Cardiac muscle cell (in vitro differentiated cells and primary cell): Measurements from ENCODE around the gene TJP2. TPM values are rescaled to one million over a fixed set of nuclear protein-coding genes. Genes with fewer than 3 reads are reported as not detected.

Experiments used
- DNase-seq, 2 donors: peaks; one replicate each; pipeline versions ENCODE4 v3.0.0 to v3.0.0-alpha.2; 2010 to 2017; ENCODE audit warnings: low read depth in 1 of 2, low spot score in 1 of 2
- H3K27ac ChIP-seq: fragments of 200-600 bp; sonication (generic); 2 replicates; pipeline ENCODE4 v1.5.1; 2016
- H3K27me3 ChIP-seq: fragments of 200-600 bp; sonication (generic); 2 replicates; pipeline ENCODE4 v1.6.0; 2016; ENCODE audit warnings: control low read depth
- H3K36me3 ChIP-seq: fragments of 200-600 bp; sonication (generic); 2 replicates; pipeline ENCODE4 v1.5.1; 2016; ENCODE audit warnings: control low read depth
- H3K4me1 ChIP-seq: fragments of 200-600 bp; sonication (generic); 2 replicates; pipeline ENCODE4 v1.8.1; 2017; ENCODE audit warnings: low read depth, mild to moderate bottlenecking, mixed run types
- H3K4me3 ChIP-seq: fragments of 200-600 bp; sonication (generic); 2 replicates; pipeline ENCODE4 v1.5.1; 2016; ENCODE audit warnings: mild to moderate bottlenecking
- H3K9me3 ChIP-seq: fragments of 200-600 bp; sonication (generic); 2 replicates; pipeline ENCODE4 v1.5.1; 2017; ENCODE audit warnings: low read depth, mild to moderate bottlenecking, control low read depth
- polyA plus RNA-seq: library from polyadenylated mRNA; unstranded; fragments of >200 nt; fragmentation: Nextera tagmentation; extraction: Ambion mirVana; gene quantifications from 2 replicates; pipeline ENCODE4 v1.2.1, GENCODE V29; 2016
- total RNA-seq: library from RNA; depleted of rRNA; stranded (reverse); fragments of >200 nt; gene quantifications from 2 replicates; pipeline ENCODE4 v1.2.3, GENCODE V29; 2016
- TF ChIP-seq, protein P1 (sequence below): IDR thresholded peaks from 2 replicates; pipeline ENCODE4 v1.5.1; 2012; ENCODE audit warnings: low read depth, mild to moderate bottlenecking, low read length

The TJP2 gene
- total RNA-seq (81.3 and 102 TPM in 2 replicates), polyA plus RNA-seq (69.3 and 105 TPM in 2 replicates)

DNA sequence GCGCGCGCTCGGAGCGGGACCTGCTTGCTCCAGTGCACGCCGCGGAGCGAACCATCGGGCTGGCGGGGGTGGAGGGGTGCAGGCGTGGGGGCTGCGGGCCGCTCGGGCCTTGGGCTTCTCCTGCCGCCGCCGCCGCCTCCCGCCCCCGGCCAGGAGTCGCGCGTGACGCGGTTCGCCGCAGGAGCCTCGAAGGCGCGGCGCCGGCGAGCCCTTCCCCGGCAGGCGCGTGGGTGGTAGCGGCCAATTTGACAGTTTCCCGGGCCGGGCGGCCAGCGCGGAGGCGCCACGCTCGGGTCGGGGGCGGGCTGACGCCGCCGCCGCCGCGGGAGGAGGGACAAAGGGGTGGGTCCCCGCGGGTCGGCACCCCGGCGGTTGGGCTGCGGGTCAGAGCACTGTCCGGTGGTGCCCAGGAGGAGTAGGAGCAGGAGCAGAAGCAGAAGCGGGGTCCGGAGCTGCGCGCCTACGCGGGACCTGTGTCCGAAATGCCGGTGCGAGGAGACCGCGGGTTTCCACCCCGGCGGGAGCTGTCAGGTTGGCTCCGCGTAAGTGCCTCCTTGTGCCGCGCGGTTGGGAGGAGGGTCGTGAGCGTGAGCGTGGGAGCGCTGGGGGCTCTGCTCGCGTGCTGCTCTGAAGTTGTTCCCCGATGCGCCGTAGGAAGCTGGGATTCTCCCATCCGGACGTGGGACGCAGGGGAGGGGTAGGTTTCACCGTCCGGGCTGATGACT lies at the start of gene TJP2:
TSS of gene TJP2 (plus strand) at position 387 of the 725 bp plus-strand sequence. CDS start at position 483, 96 bp downstream.
- peak; percentile 83 to 85 for DNase-seq
- no peaks in the 10 kb centered on the region for H3K36me3 ChIP-seq
- TF ChIP-seq, protein P1, sequence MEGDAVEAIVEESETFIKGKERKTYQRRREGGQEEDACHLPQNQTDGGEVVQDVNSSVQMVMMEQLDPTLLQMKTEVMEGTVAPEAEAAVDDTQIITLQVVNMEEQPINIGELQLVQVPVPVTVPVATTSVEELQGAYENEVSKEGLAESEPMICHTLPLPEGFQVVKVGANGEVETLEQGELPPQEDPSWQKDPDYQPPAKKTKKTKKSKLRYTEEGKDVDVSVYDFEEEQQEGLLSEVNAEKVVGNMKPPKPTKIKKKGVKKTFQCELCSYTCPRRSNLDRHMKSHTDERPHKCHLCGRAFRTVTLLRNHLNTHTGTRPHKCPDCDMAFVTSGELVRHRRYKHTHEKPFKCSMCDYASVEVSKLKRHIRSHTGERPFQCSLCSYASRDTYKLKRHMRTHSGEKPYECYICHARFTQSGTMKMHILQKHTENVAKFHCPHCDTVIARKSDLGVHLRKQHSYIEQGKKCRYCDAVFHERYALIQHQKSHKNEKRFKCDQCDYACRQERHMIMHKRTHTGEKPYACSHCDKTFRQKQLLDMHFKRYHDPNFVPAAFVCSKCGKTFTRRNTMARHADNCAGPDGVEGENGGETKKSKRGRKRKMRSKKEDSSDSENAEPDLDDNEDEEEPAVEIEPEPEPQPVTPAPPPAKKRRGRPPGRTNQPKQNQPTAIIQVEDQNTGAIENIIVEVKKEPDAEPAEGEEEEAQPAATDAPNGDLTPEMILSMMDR: no peak
- peak within 1 kb of the TSS; percentile 83 for H3K27ac ChIP-seq
- peak within 1 kb of the TSS; percentile 79 for H3K4me3 ChIP-seq
- H3K27me3 ChIP-seq: no peaks in the 10 kb centered on the region
- H3K4me1 ChIP-seq: peaks cover 28% of the 10 kb centered on the region
- no peaks in the 10 kb centered on the region for H3K9me3 ChIP-seq

DNA sequence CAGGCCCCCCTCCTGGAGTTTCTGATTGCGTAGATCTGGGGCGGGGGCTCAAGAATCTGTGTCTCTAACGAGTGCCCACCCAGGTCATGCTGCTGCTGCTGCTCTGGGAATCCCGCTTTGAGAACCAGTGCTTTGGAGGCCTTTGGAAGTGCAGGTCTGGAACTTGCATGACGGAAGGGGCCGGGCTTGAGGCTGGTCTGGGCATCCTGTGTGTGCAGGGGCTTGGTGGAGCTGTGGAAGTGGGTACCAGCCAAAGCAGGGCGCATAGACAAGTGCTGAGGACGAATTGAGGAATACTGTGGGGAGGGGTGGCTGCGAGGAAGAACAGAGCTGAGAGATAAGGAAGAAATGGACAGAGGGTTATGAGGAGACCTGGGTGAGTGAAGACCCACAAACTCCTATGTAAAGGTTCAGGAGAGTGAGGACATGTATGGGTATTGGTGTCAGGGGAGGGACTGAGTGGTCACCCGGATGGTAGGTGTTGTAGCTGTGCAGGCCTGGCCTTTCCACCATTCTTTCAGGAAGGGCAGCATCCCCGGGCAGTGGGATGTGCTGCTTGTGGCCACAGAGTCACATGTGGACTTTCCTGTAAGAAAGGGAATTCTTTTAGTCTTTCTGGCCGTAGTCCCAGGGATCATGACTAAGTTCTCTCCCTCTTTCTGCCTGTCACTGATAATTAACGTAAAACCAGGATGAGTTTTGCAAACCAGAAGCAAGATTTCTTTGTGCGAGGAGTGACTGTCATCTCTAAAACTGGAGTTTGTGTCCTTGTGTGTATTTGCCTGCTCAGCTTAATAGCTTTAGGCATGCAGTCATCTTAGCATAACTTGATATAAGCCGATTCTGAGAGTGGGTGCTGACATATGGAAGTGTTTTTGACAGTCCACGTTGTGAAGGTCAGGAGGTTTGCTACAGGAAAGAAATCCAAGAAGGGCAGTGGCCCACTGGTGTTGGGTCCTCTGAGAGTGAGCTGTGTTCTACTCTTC lies 43.3 kb upstream of the TJP2 start:
- H3K4me1 ChIP-seq: peaks cover 14% of the 10 kb centered on the region
- TF ChIP-seq, protein P1: no peak
- H3K27me3 ChIP-seq: peaks cover 7% of the 10 kb centered on the region
- no peaks in the 10 kb centered on the region for H3K36me3 ChIP-seq
- H3K27ac ChIP-seq: no peak overlapping the region
- H3K9me3 ChIP-seq: no peaks in the 10 kb centered on the region
- DNase-seq: peak; percentile 80 to 94
- H3K4me3 ChIP-seq: no peak overlapping the region

DNA sequence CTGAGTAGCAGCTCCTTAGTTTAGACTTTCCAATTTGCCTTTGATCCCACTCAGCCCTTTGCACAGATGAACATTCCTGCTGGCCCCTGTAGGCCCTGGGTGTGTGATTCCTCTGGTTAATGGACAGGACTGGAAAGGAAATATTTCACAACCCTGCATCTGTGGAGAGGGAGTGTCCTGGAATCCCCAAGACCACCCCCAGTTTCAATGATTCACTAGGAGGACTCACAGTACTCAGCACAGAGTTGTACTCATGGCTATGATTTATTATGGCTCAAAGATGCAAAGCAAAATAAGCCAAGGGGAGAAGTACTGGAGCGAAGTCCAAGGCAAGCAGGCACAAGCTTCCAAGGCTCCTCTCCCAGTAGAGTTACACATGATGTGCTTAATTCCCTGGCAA lies 42.4 kb upstream of the TJP2 start:
- TF ChIP-seq, protein P1: no peak

DNA sequence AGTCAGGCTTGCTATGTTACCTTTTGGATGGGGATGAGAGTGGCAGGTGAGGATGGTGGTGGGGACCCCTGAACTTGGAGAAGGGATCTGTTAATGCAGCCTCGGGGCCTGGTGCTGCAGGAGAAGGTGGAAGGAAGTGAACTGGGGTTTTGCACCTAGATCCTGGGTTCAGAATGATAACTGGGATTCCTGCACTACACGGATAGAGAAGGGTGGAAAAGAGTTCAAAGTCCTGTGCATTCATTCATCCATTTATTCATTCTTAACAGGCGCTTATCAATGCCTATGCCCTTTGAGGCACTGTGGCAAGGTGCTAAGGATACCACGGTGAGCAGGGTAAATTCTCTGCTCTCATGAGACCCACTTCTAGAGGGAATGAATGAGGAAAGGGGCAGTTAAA lies 41.7 kb upstream of the TJP2 start:
- H3K4me1 ChIP-seq: peaks cover 14% of the 10 kb centered on the region
- no peaks in the 10 kb centered on the region for H3K36me3 ChIP-seq
- H3K27me3 ChIP-seq: peaks cover 7% of the 10 kb centered on the region
- H3K9me3 ChIP-seq: no peaks in the 10 kb centered on the region
- TF ChIP-seq, protein P1: no peak
- H3K4me3 ChIP-seq: no peak overlapping the region
- DNase-seq: no peak
- no peak overlapping the region for H3K27ac ChIP-seq

More for the DNA sequence above, 42.4 kb upstream of the TJP2 start:
- no peak overlapping the region for H3K27ac ChIP-seq
- H3K27me3 ChIP-seq: peaks cover 7% of the 10 kb centered on the region
- no peak overlapping the region for H3K4me3 ChIP-seq
- H3K36me3 ChIP-seq: no peaks in the 10 kb centered on the region
- peaks cover 14% of the 10 kb centered on the region for H3K4me1 ChIP-seq
- H3K9me3 ChIP-seq: no peaks in the 10 kb centered on the region
- peak in 1 of 2 donors; percentile 97 for DNase-seq

DNA sequence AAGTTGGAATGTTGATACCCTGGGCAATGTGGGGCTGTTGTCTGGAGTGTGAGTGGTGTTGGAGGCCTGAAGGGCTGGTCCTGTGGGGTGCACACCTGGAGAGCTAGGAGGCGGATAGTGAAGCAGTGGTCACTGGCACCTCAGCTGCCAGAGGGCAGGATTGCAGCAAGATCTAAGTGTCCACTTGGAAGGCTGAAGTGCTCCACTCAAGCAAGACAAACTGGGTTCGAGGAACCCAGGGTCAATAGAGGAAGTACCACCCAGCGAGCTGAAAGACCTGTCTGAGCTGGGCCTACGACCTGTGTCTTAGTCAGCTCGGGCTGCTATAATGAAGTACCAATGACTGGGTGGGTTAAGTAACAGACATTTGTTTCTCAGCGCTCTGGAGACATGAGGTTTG lies 39.7 kb upstream of the TJP2 start:
- no peaks in the 10 kb centered on the region for H3K36me3 ChIP-seq
- peaks cover 14% of the 10 kb centered on the region for H3K4me1 ChIP-seq
- no peaks in the 10 kb centered on the region for H3K9me3 ChIP-seq
- H3K27ac ChIP-seq: no peak overlapping the region
- peaks cover 7% of the 10 kb centered on the region for H3K27me3 ChIP-seq
- DNase-seq: no peak
- H3K4me3 ChIP-seq: no peak overlapping the region
- TF ChIP-seq, protein P1: no peak
